GM10248 (cell line): ENCODE data around the gene RNF167.

Experiments
- CTCF ChIA-PET: fragments of 300-600 bp; sonication (Branson Sonifier 250); formaldehyde crosslinking; extraction: SDS; loops from one replicate; lab custom pipeline; 2021; ENCODE audit warnings: antibody characterized with exemption; lab: Yijun Ruan, JAX
- POLR2A ChIA-PET: fragments of 350-650 bp; sonication (Branson Sonifier 250); formaldehyde crosslinking; extraction: SDS; loops from one replicate; lab custom pipeline; 2020; ENCODE audit warnings: antibody characterized with exemption; lab: Yijun Ruan, JAX
- DNase-seq: peaks from one replicate; pipeline ENCODE4 v3.0.0; 2012; ENCODE audit errors: extremely low spot score
- CTCF ChIP-seq: IDR thresholded peaks from 2 replicates; pipeline ENCODE4 v1.5.1; 2012; ENCODE audit warnings: mild to moderate bottlenecking, low read depth; ENCODE audit errors: extremely low read depth, missing control alignments, control extremely low read depth

The RNF167 gene

DNA sequence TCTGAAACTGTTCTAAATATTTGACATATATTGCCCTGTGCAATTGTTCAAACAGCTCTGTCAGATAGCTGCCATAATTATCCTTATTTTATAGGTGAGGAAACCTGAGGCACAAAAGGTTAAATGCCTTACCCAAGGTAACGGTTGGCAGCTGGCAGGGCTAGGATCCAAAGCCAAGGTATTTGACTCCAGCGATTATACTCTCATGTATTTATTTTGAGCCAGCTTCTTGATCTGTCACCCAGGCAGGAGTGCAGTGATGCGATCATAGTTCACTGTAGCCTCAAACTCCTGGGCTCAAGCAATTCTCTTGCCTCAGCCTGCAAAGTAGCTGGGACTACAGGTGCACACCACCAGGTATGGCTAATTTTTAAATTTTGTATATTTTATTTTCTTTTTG lies 18.0 kb downstream of the RNF167 start:
- CTCF ChIA-PET = interaction anchor here (1.0 to 3.9 kb wide), 4 partner anchors 8 to 55 kb away, joined by 3 to 35 read pairs (median 14); partner anchors contain the start of genes CHRNE and SPAG7

GRCh38 chr17:4959261-4959965 lies 19.3 kb downstream of the RNF167 start:
- DNase-seq = no peak
- CTCF ChIA-PET = interaction anchor here (1.1 to 3.9 kb wide), 2 partner anchors 7 to 51 kb away, joined by 3 to 35 read pairs; partner anchors contain the start of gene SPAG7
- POLR2A ChIA-PET = no interaction called here
- TF ChIP-seq CTCF = no peak

More for the DNA sequence above, 18.0 kb downstream of the RNF167 start:
- no peak for TF ChIP-seq CTCF
- no peak for DNase-seq
- POLR2A ChIA-PET = interaction anchor here (1.4 kb wide), 1 partner anchor 9 kb away, joined by 12 read pairs; the partner anchor contains the start of gene SPAG7

- no peak for DNase-seq
- ChIA-PET POLR2A (interaction anchor here (0.7 kb wide), 1 partner anchor 176 kb away, joined by 4 read pairs; no protein-coding TSS in a partner anchor), CTCF (interaction anchor here (1.1 kb wide), 1 partner anchor 52 kb away, joined by 3 read pairs; no protein-coding TSS in a partner anchor)
- no peak for TF ChIP-seq CTCF
These were observed 20.3 kb downstream of the RNF167 start for GRCh38 chr17:4960279-4960922.

DNA sequence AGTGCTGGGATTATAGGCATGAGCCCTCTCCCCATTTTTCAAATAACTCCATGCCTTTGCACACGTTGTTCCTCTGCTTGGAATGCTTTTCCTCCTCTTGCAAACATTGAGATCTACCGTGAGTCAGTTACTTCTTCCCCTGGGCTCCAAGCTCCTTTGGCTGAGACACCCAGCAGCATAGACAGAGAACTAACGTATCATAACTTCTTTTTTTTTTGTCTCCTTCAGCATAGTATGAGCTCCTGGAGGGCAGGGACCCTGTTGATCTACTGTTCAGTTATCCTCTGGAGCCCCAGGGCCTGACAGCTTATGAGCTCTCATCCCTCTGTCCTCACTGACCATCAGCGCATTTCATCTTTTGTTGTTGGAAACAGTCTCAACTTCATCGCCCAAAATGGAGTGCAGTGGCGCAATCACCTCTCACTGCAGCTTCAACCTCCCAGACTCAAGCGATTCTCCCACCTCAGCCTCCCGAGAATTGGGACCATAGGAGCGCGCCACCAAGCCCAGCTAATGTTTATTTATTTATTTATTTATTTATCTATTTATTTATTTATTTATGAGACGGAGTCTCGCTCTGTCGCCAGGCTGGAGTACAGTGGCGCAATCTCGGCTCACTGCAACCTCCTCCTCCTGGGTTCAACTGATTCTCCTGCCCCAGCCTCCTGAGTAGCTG lies 25.4 kb downstream of the RNF167 start:
- ChIA-PET CTCF (interaction anchor here (1.0 to 3.3 kb wide), 6 partner anchors 8 to 56 kb away, joined by 4 to 35 read pairs (median 10); partner anchors contain the start of gene CAMTA2), POLR2A (interaction anchor here (2.3 to 2.7 kb wide), 3 partner anchors 10 to 25 kb away, joined by 9 to 34 read pairs (median 25); partner anchors contain the start of genes ENO3, PFN1, RNF167 and SLC25A11)
- no peak for TF ChIP-seq CTCF
- no peak for DNase-seq

DNA sequence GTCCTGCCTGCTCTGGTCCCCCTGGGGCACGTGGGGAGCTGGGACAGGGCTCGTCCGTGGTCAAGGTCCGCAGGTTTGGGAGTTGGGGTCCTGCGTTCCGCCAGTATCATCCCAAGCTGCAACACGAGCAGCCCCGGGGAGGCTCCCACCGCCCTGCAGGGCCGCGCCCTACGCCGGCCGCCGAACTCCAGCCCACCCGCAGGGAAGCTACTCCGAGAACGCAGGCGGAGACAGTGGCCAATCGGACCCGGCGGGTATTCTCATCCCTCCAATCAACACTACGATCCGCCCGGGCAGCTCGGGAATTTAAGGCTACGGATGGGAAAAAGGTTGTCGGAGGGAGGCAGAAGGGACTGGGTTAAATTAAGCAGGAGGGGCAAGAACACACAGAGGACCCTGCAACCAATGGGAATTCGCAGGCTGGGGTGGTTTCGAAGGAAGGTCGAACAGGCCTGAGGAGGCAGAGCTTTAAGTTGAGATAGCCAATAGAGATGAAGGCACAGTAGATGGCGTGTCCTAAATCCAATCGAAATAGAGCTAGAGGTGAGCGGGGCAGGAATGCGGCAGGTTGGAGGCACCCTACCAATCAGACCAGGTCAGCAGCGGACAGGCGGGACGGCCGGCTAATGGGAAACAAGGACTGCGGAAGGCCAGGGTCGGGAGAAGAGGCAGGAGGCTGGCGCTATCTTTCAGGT lies 26.9 kb downstream of the RNF167 start:
- DNase-seq = peak; percentile 97
- ChIA-PET CTCF (interaction anchor here (1.1 to 5.5 kb wide), 14 partner anchors 10 to 271 kb away, joined by 3 to 47 read pairs (median 8); partner anchors contain the start of genes ARRB2, CAMTA2, CHRNE and RNF167), POLR2A (interaction anchor here (0.6 to 2.7 kb wide), 12 partner anchors 9 to 405 kb away, joined by 3 to 34 read pairs (median 5); partner anchors contain the start of genes ENO3, INCA1, PFN1 and RNF167)
- TF ChIP-seq CTCF = no peak
